IPS-20b (cell line): ENCODE measurements around the gene SUGCT.

Source experiments
- H3K27ac ChIP-seq: one replicate; pipeline ENCODE4 v1.5.1; 2013; ENCODE audit warnings: low read length
- H3K27me3 ChIP-seq: 2 replicates; pipeline ENCODE4 v1.6.1; 2013; ENCODE audit warnings: mild to moderate bottlenecking, low read length, inconsistent platforms; ENCODE audit not compliant: insufficient read depth
- H3K36me3 ChIP-seq: 2 replicates; pipeline ENCODE4 v1.6.1; 2013; ENCODE audit warnings: low read depth, mild to moderate bottlenecking, inconsistent platforms, low read length, moderate library complexity; ENCODE audit not compliant: insufficient read depth
- H3K4me1 ChIP-seq: 2 replicates; pipeline ENCODE4 v1.6.1; 2013; ENCODE audit warnings: mild to moderate bottlenecking, control low read depth, inconsistent platforms, low read length, moderate library complexity; ENCODE audit not compliant: insufficient read depth
- H3K4me3 ChIP-seq: 2 replicates; pipeline ENCODE4 v1.5.1; 2013; ENCODE audit warnings: mild to moderate bottlenecking, low read length, inconsistent platforms
- H3K9ac ChIP-seq: 2 replicates; pipeline ENCODE4 v1.6.1; 2013; ENCODE audit warnings: low read depth, mild to moderate bottlenecking, inconsistent platforms, low read length, moderate library complexity
- H3K9me3 ChIP-seq: 2 replicates; pipeline ENCODE4 v1.6.1; 2013; ENCODE audit warnings: mild to moderate bottlenecking, low read depth, low read length, inconsistent platforms; ENCODE audit not compliant: insufficient read depth

Gene SUGCT

GRCh38 chr7:40733114-40733513 is 598.3 kb downstream of the SUGCT start:
- no peaks in the 10 kb centered on the region; the same call in 1 of the 2 replicates for H3K9me3 ChIP-seq

DNA sequence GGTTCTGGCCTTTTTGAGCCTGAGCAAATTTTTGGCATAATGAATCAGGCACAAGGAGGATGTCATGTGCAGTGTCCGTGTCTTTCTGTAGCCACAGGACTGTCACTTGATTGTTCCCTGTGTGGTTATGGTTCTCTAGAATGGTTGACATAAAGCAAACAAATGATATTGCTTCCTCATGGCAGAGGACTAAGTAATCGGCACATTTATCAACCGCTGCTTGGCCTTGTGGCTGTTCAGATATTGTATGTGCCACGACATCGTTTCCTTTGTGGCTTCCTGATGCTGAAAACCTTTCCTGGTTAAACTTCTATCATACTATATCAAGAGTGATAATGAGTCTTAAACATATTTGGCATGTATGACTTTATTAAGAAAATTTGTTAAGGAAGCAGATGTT is 598.8 kb downstream of the SUGCT start:
- H3K36me3 ChIP-seq: no peaks in the 10 kb centered on the region
- H3K4me3 ChIP-seq: no peak overlapping the region
- no peaks in the 10 kb centered on the region for H3K4me1 ChIP-seq
- no peak overlapping the region for H3K9ac ChIP-seq
- no peaks in the 10 kb centered on the region; the same call in 1 of the 2 replicates for H3K9me3 ChIP-seq
- H3K27ac ChIP-seq: no peak overlapping the region
- no peaks in the 10 kb centered on the region for H3K27me3 ChIP-seq

More at GRCh38 chr7:40733114-40733513, 598.3 kb downstream of the SUGCT start:
- no peak overlapping the region for H3K27ac ChIP-seq
- no peaks in the 10 kb centered on the region for H3K36me3 ChIP-seq
- no peaks in the 10 kb centered on the region for H3K4me1 ChIP-seq
- no peak overlapping the region for H3K9ac ChIP-seq
- no peak overlapping the region for H3K4me3 ChIP-seq
- no peaks in the 10 kb centered on the region for H3K27me3 ChIP-seq

- H3K4me3 ChIP-seq: no peak overlapping the region
- no peak overlapping the region for H3K27ac ChIP-seq
- H3K9me3 ChIP-seq: no peaks in the 10 kb centered on the region; the same call in 1 of the 2 replicates
- no peaks in the 10 kb centered on the region for H3K4me1 ChIP-seq
- H3K36me3 ChIP-seq: no peaks in the 10 kb centered on the region
- no peaks in the 10 kb centered on the region for H3K27me3 ChIP-seq
- no peak overlapping the region for H3K9ac ChIP-seq
Measured at GRCh38 chr7:40739257-40739656, 604.5 kb downstream of the SUGCT start.

- H3K4me1 ChIP-seq: peaks cover 8% of the 10 kb centered on the region; the same call in 1 of the 2 replicates
- no peaks in the 10 kb centered on the region for H3K36me3 ChIP-seq
- H3K9ac ChIP-seq: no peak overlapping the region
- no peaks in the 10 kb centered on the region for H3K9me3 ChIP-seq
- no peaks in the 10 kb centered on the region for H3K27me3 ChIP-seq
- no peak overlapping the region for H3K27ac ChIP-seq
- no peak overlapping the region for H3K4me3 ChIP-seq
Measured at GRCh38 chr7:40742270-40742669, 607.5 kb downstream of the SUGCT start.

GRCh38 chr7:40746841-40747556 is 612.2 kb downstream of the SUGCT start:
- Histone ChIP-seq H3K27me3 (no peaks in the 10 kb centered on the region), H3K36me3 (no peaks in the 10 kb centered on the region), H3K4me1 (peaks cover 20% of the 10 kb centered on the region), H3K4me3 (no peak overlapping the region), H3K9me3 (no peaks in the 10 kb centered on the region), H3K27ac (no peak overlapping the region), H3K9ac (no peak overlapping the region)

- Histone ChIP-seq H3K4me3 (no peak overlapping the region), H3K36me3 (no peaks in the 10 kb centered on the region), H3K27ac (no peak overlapping the region), H3K4me1 (peaks cover 20% of the 10 kb centered on the region), H3K9me3 (no peaks in the 10 kb centered on the region), H3K27me3 (no peaks in the 10 kb centered on the region), H3K9ac (no peak overlapping the region)
Measured at GRCh38 chr7:40747856-40748255, 613.1 kb downstream of the SUGCT start.

- Histone ChIP-seq H3K27ac (no peak overlapping the region), H3K4me1 (peaks cover 28% of the 10 kb centered on the region), H3K4me3 (no peak overlapping the region), H3K9ac (no peak overlapping the region), H3K27me3 (no peaks in the 10 kb centered on the region), H3K36me3 (no peaks in the 10 kb centered on the region), H3K9me3 (no peaks in the 10 kb centered on the region)
Measured at GRCh38 chr7:40749877-40750276, 615.1 kb downstream of the SUGCT start.

DNA sequence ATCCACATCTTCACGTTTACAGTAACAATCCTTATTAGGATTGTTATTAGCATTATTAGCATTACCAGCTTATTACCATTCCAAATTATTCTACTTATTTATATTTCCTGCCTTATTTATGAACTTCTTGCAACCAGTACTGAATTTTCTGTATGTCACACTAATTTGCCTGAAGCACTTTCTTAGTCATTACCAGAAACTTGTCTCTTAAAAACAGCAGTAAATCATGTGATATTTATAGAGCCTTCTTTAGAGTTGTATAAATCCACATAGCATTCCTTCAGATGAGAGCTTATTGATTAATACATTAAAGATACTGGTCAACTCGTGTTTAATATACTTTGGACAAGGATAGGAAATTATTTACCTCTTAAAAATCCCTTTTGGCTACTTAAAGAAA is 618.6 kb downstream of the SUGCT start:
- H3K4me3 ChIP-seq: no peak overlapping the region
- no peak overlapping the region for H3K27ac ChIP-seq
- H3K36me3 ChIP-seq: no peaks in the 10 kb centered on the region
- H3K9ac ChIP-seq: no peak overlapping the region
- peaks cover 37% of the 10 kb centered on the region for H3K4me1 ChIP-seq
- H3K27me3 ChIP-seq: no peaks in the 10 kb centered on the region
- no peaks in the 10 kb centered on the region for H3K9me3 ChIP-seq

DNA sequence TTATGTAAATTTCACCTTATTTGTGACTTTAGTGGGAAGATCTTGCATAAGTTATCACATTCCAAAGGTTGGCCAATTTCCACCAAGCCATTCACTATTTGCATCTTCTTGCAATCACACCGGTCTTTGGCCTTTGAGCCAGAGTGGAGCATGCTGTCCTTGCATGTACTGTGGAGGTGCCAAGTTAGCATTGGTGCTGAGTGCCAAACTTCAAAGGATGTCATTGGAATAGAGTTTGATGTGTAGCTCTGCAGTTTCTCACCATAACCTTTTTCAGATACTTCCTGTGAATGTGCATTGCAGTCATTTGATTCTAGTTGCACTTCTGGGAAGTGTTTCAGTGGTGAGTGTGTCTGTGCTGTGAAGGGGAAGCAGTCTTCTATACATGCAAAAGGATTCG is 620.6 kb downstream of the SUGCT start:
- no peak overlapping the region for H3K27ac ChIP-seq
- H3K4me1 ChIP-seq: peaks cover 28% of the 10 kb centered on the region
- no peak overlapping the region for H3K9ac ChIP-seq
- H3K27me3 ChIP-seq: no peaks in the 10 kb centered on the region
- no peaks in the 10 kb centered on the region for H3K9me3 ChIP-seq
- H3K4me3 ChIP-seq: no peak overlapping the region
- no peaks in the 10 kb centered on the region for H3K36me3 ChIP-seq

DNA sequence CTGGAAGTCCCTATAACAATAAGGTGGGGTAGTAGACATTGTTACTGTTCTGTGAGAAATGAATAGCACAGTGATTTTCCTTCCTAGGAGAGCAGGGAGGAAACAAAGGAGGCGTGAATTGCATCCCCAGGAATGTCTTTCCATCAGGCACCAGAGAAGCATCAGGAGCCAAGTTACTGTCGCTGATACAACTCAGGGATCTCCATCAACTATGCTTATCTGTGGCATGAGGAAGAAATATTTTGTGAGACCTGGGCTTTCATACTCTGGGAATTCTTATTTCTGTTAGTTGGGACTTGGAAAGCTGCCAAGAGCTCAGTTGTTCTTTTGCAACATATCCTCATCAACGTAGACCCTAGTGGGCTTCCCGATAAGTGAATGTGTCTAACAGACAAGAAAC is 622.3 kb downstream of the SUGCT start:
- peaks cover 25% of the 10 kb centered on the region; the same call in 1 of the 2 replicates for H3K4me1 ChIP-seq
- H3K27ac ChIP-seq: no peak overlapping the region
- no peaks in the 10 kb centered on the region for H3K27me3 ChIP-seq
- H3K36me3 ChIP-seq: no peaks in the 10 kb centered on the region
- H3K9ac ChIP-seq: no peak overlapping the region
- H3K4me3 ChIP-seq: no peak overlapping the region
- no peaks in the 10 kb centered on the region for H3K9me3 ChIP-seq

GRCh38 chr7:40758590-40758989 is 623.8 kb downstream of the SUGCT start:
- Histone ChIP-seq H3K4me3 (no peak overlapping the region), H3K9me3 (no peaks in the 10 kb centered on the region), H3K36me3 (no peaks in the 10 kb centered on the region), H3K27me3 (no peaks in the 10 kb centered on the region), H3K9ac (no peak overlapping the region), H3K4me1 (peaks cover 25% of the 10 kb centered on the region; the same call in 1 of the 2 replicates), H3K27ac (no peak overlapping the region)

DNA sequence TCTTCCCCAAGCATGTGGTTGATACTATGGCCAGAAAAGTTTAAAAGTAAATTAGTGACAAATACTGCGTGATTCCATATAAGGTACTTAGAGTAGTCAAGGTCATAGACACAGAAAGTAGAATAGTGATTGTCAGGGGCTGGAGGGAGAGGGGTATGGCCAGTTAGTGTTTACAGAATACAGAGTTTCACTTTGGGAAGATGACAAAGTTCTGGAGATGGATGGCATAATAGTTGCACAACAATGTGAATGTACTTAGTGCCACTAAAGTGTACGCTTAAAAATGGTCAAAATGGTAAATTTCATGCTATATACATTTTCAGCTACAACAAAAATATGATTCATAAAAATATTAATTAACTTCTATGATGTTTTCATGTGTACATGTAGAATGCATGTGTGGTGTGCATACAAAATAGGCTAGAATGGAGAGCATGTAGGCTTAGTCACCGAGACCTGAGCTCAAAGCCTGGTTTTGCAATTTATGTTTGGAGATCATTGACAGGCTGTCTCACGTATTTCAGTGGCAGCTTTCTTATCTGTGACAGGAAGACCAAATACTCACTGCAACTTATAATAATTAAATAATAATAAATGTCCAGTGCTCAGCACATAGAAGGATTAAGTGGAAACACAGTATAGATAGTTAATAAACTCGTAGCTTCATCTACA is 625.6 kb downstream of the SUGCT start:
- no peaks in the 10 kb centered on the region for H3K36me3 ChIP-seq
- H3K4me3 ChIP-seq: no peak overlapping the region
- H3K27me3 ChIP-seq: no peaks in the 10 kb centered on the region
- no peaks in the 10 kb centered on the region for H3K9me3 ChIP-seq
- H3K27ac ChIP-seq: no peak overlapping the region
- no peak overlapping the region for H3K9ac ChIP-seq
- peaks cover 20% of the 10 kb centered on the region; the same call in 1 of the 2 replicates for H3K4me1 ChIP-seq
